ENCODE measurements around the gene EIF1AX. TPM values are rescaled to one million over a fixed set of nuclear protein-coding genes. Genes with fewer than 3 reads are reported as not detected.

Gene EIF1AX
- 21.8 and 30.1 TPM in 2 replicates for total RNA-seq
- polyA plus RNA-seq: 85.1 and 173 TPM in 2 replicates
- 68.5 and 145 TPM in 2 replicates for polyA plus RNA-seq (2012)
- polyA minus RNA-seq (ENCODE audit: low replicate concordance): 1.6 and 2.6 TPM in 2 replicates

GRCh38 chrX:20141281-20142220 lies at the start of gene EIF1AX:
Gene EIF1AX, minus strand, starts transcription at chrX:20141838. Its CDS starts 198 bp downstream, at chrX:20141640.
- H3K27me3 ChIP-seq (ENCODE audit: control insufficient read depth, insufficient read depth, low read length): no peaks in the 10 kb centered on the region
- peak within 1 kb of the TSS; percentile 76 to 93 (median 90) for H3K4me3 ChIP-seq (replicated peaks in 1 of 4; ENCODE audit: control extremely low read depth in 1 of 4, insufficient read depth in 1 of 4, low read depth in 3 of 4, low read length in 4 of 4)
- no peaks in the 10 kb centered on the region for H3K4me1 ChIP-seq (ENCODE audit: control insufficient read depth, extremely low read depth, insufficient read depth, low read length)
- peak within 1 kb of the TSS; percentile 88 for H3K27ac ChIP-seq (ENCODE audit: insufficient read depth, low read length)
- peak within 1 kb of the TSS; percentile 91 for H3K9ac ChIP-seq (ENCODE audit: insufficient read depth, low read length)
- TF ChIP-seq CTCF (conservative IDR thresholded peaks at IDR 0.05 in 1 of 2, IDR thresholded peaks at IDR 0.05 in 1 of 2; ENCODE audit: low read depth in 1 of 2, low read length in 2 of 2) (no peak), EZH2 (IDR thresholded peaks at IDR 0.05; ENCODE audit: low read length, missing control alignments) (no peak)
- H3K36me3 ChIP-seq (ENCODE audit: control insufficient read depth, insufficient read depth, low read length): peaks cover 2% of the 10 kb centered on the region
- H4K20me1 ChIP-seq (ENCODE audit: control insufficient read depth, extremely low read depth, insufficient read depth, low read length): no peaks in the 10 kb centered on the region
- H3K79me2 ChIP-seq (ENCODE audit: control insufficient read depth, insufficient read depth, low read length): peaks cover 43% of the 10 kb centered on the region
- peak within 1 kb of the TSS; percentile 94 for H3K4me2 ChIP-seq (ENCODE audit: extremely low read depth, insufficient read depth, low read length)
- H2AFZ ChIP-seq (ENCODE audit: low read length): peak within 1 kb of the TSS; percentile 39
- no peaks in the 10 kb centered on the region for H3K9me3 ChIP-seq (ENCODE audit: control insufficient read depth, insufficient read depth, low read depth, low read length)
- DNase-seq (ENCODE audit: low read depth in 2 of 2): peak; percentile 97 to 99

GRCh38 chrX:20189171-20189570 lies 47.5 kb upstream of the EIF1AX start:
- Histone ChIP-seq H3K9ac (ENCODE audit: insufficient read depth, low read length) (no peak overlapping the region), H3K9me3 (ENCODE audit: control insufficient read depth, insufficient read depth, low read depth, low read length) (no peaks in the 10 kb centered on the region), H3K4me3 (replicated peaks in 1 of 4; ENCODE audit: control extremely low read depth in 1 of 4, insufficient read depth in 1 of 4, low read depth in 3 of 4, low read length in 4 of 4) (no peak overlapping the region), H3K4me1 (ENCODE audit: control insufficient read depth, extremely low read depth, insufficient read depth, low read length) (no peaks in the 10 kb centered on the region), H4K20me1 (ENCODE audit: control insufficient read depth, extremely low read depth, insufficient read depth, low read length) (no peaks in the 10 kb centered on the region), H3K27me3 (ENCODE audit: control insufficient read depth, insufficient read depth, low read length) (no peaks in the 10 kb centered on the region), H2AFZ (ENCODE audit: low read length) (no peak overlapping the region), H3K27ac (ENCODE audit: insufficient read depth, low read length) (no peak overlapping the region), H3K79me2 (ENCODE audit: control insufficient read depth, insufficient read depth, low read length) (no peaks in the 10 kb centered on the region), H3K4me2 (ENCODE audit: extremely low read depth, insufficient read depth, low read length) (no peak overlapping the region), H3K36me3 (ENCODE audit: control insufficient read depth, insufficient read depth, low read length) (no peaks in the 10 kb centered on the region)
- DNase-seq (ENCODE audit: low read depth in 2 of 2): no peak
- TF ChIP-seq CTCF (conservative IDR thresholded peaks at IDR 0.05 in 1 of 2, IDR thresholded peaks at IDR 0.05 in 1 of 2; ENCODE audit: low read depth in 1 of 2, low read length in 2 of 2) (no peak), EZH2 (IDR thresholded peaks at IDR 0.05; ENCODE audit: low read length, missing control alignments) (no peak)

GRCh38 chrX:20181598-20182329 lies 40.1 kb upstream of the EIF1AX start:
- no peak for TF ChIP-seq EZH2 (IDR thresholded peaks at IDR 0.05; ENCODE audit: low read length, missing control alignments)
- TF ChIP-seq CTCF (conservative IDR thresholded peaks at IDR 0.05 in 1 of 2, IDR thresholded peaks at IDR 0.05 in 1 of 2; ENCODE audit: low read depth in 1 of 2, low read length in 2 of 2): no peak
- Histone ChIP-seq H3K4me3 (replicated peaks in 1 of 4; ENCODE audit: control extremely low read depth in 1 of 4, insufficient read depth in 1 of 4, low read depth in 3 of 4, low read length in 4 of 4) (no peak overlapping the region), H3K36me3 (ENCODE audit: control insufficient read depth, insufficient read depth, low read length) (no peaks in the 10 kb centered on the region), H4K20me1 (ENCODE audit: control insufficient read depth, extremely low read depth, insufficient read depth, low read length) (no peaks in the 10 kb centered on the region), H2AFZ (ENCODE audit: low read length) (no peak overlapping the region), H3K4me2 (ENCODE audit: extremely low read depth, insufficient read depth, low read length) (no peak overlapping the region), H3K4me1 (ENCODE audit: control insufficient read depth, extremely low read depth, insufficient read depth, low read length) (no peaks in the 10 kb centered on the region), H3K9me3 (ENCODE audit: control insufficient read depth, insufficient read depth, low read depth, low read length) (no peaks in the 10 kb centered on the region), H3K9ac (ENCODE audit: insufficient read depth, low read length) (no peak overlapping the region), H3K27me3 (ENCODE audit: control insufficient read depth, insufficient read depth, low read length) (no peaks in the 10 kb centered on the region), H3K27ac (ENCODE audit: insufficient read depth, low read length) (no peak overlapping the region), H3K79me2 (ENCODE audit: control insufficient read depth, insufficient read depth, low read length) (no peaks in the 10 kb centered on the region)
- no peak for DNase-seq (ENCODE audit: low read depth in 2 of 2)
